Measurements from ENCODE around the gene POLR3H. TPM values are rescaled to one million over a fixed set of nuclear protein-coding genes. Genes with fewer than 3 reads are reported as not detected.

The POLR3H gene
- total and polyA plus RNA-seq, 10 of the 15 experiments (the other 5 are each of a cell fraction or from before 2014, with no cell fraction given), result 3.5 to 62.7 (median 24.6) TPM

Other genes with a start within 250 kb of the POLR3H start
Only the 7 nearest of the 11 such genes appear.
- 15.9 and 18.2 TPM in 2 replicates for gene TOB2, start 97.7 kb downstream of the POLR3H start, total RNA-seq (2014; rRNA removed)
- 10.7 and 12.2 TPM in 2 replicates for gene TOB2, start 97.7 kb downstream of the POLR3H start, total RNA-seq (2014; rRNA removed; fragmentation: Illumina TruSeq; extraction: Trizol)
- 30.6 and 32.0 TPM in 2 replicates for gene TOB2, start 97.7 kb downstream of the POLR3H start, total RNA-seq (2021)
- 4.4 and 10.3 TPM in 2 replicates for gene TOB2, start 97.7 kb downstream of the POLR3H start, polyA plus RNA-seq (2011; rRNA removed)
- 11.0 and 17.6 TPM in 2 replicates for gene TOB2, start 97.7 kb downstream of the POLR3H start, polyA plus RNA-seq (2014; fragmentation: Illumina TruSeq; extraction: Trizol)
- 10 to 100 TPM in 1 of 2 experiments, 1 to 10 TPM in 1; 4.5 to 11.1 TPM for gene TOB2, start 97.7 kb downstream of the POLR3H start, polyA plus RNA-seq (2014; fragmentation: Nextera tagmentation; extraction: Ambion mirVana)
- gene TOB2, start 97.7 kb downstream of the POLR3H start, polyA plus RNA-seq (2014; rRNA removed), result 12.7 and 16.9 TPM in 2 replicates
- gene TOB2, start 97.7 kb downstream of the POLR3H start, polyA plus RNA-seq (2016; fragmentation: Nextera tagmentation; extraction: Ambion mirVana), result 10 to 100 TPM; 19.4 to 19.6 TPM
- gene PHF5A, start 75.8 kb downstream of the POLR3H start, total RNA-seq (2014; rRNA removed), result 81.4 and 99.9 TPM in 2 replicates
- 85.5 and 86.8 TPM in 2 replicates for gene PHF5A, start 75.8 kb downstream of the POLR3H start, total RNA-seq (2014; rRNA removed; fragmentation: Illumina TruSeq; extraction: Trizol)
- 64.2 and 64.8 TPM in 2 replicates for gene PHF5A, start 75.8 kb downstream of the POLR3H start, total RNA-seq (2021)
- 96.7 and 99.4 TPM in 2 replicates for gene PHF5A, start 75.8 kb downstream of the POLR3H start, polyA plus RNA-seq (2011; rRNA removed)
- gene PHF5A, start 75.8 kb downstream of the POLR3H start, polyA plus RNA-seq (2014; fragmentation: Illumina TruSeq; extraction: Trizol), result 91.7 and 101 TPM in 2 replicates
- 10 to 100 TPM; 40.5 to 77.0 TPM for gene PHF5A, start 75.8 kb downstream of the POLR3H start, polyA plus RNA-seq (2014; fragmentation: Nextera tagmentation; extraction: Ambion mirVana)
- 97.6 and 115 TPM in 2 replicates for gene PHF5A, start 75.8 kb downstream of the POLR3H start, polyA plus RNA-seq (2014; rRNA removed)
- gene PHF5A, start 75.8 kb downstream of the POLR3H start, polyA plus RNA-seq (2016; fragmentation: Nextera tagmentation; extraction: Ambion mirVana), result 10 to 100 TPM; 51.5 to 52.4 TPM
- 115 and 132 TPM in 2 replicates for gene ACO2, start 75.4 kb downstream of the POLR3H start, total RNA-seq (2014; rRNA removed)
- gene ACO2, start 75.4 kb downstream of the POLR3H start, total RNA-seq (2014; rRNA removed; fragmentation: Illumina TruSeq; extraction: Trizol), result 63.2 and 69.0 TPM in 2 replicates
- 127 and 133 TPM in 2 replicates for gene ACO2, start 75.4 kb downstream of the POLR3H start, total RNA-seq (2021)
- gene ACO2, start 75.4 kb downstream of the POLR3H start, polyA plus RNA-seq (2011; rRNA removed), result 16.1 and 22.4 TPM in 2 replicates
- gene ACO2, start 75.4 kb downstream of the POLR3H start, polyA plus RNA-seq (2014; fragmentation: Illumina TruSeq; extraction: Trizol), result 41.6 and 102 TPM in 2 replicates
- gene ACO2, start 75.4 kb downstream of the POLR3H start, polyA plus RNA-seq (2014; fragmentation: Nextera tagmentation; extraction: Ambion mirVana), result 10 to 100 TPM; 21.4 to 22.3 TPM
- gene ACO2, start 75.4 kb downstream of the POLR3H start, polyA plus RNA-seq (2014; rRNA removed), result 74.8 and 83.8 TPM in 2 replicates
- 100 to 1,000 TPM; 211 to 214 TPM for gene ACO2, start 75.4 kb downstream of the POLR3H start, polyA plus RNA-seq (2016; fragmentation: Nextera tagmentation; extraction: Ambion mirVana)
- not detected in 2 replicates for gene CSDC2, start 16.5 kb upstream of the POLR3H start, total RNA-seq (2014; rRNA removed)
- gene CSDC2, start 16.5 kb upstream of the POLR3H start, total RNA-seq (2014; rRNA removed; fragmentation: Illumina TruSeq; extraction: Trizol), result not detected in 2 replicates
- 0.08 and 0.13 TPM in 2 replicates for gene CSDC2, start 16.5 kb upstream of the POLR3H start, total RNA-seq (2021)
- not detected in 2 replicates for gene CSDC2, start 16.5 kb upstream of the POLR3H start, polyA plus RNA-seq (2011; rRNA removed)
- not detected in 2 replicates for gene CSDC2, start 16.5 kb upstream of the POLR3H start, polyA plus RNA-seq (2014; fragmentation: Illumina TruSeq; extraction: Trizol)
- not detected for gene CSDC2, start 16.5 kb upstream of the POLR3H start, polyA plus RNA-seq (2014; fragmentation: Nextera tagmentation; extraction: Ambion mirVana)
- gene CSDC2, start 16.5 kb upstream of the POLR3H start, polyA plus RNA-seq (2014; rRNA removed), result not detected in 2 replicates
- not detected for gene CSDC2, start 16.5 kb upstream of the POLR3H start, polyA plus RNA-seq (2016; fragmentation: Nextera tagmentation; extraction: Ambion mirVana)
- 10.2 and 11.1 TPM in 2 replicates for gene PMM1, start 45.4 kb upstream of the POLR3H start, total RNA-seq (2014; rRNA removed)
- gene PMM1, start 45.4 kb upstream of the POLR3H start, total RNA-seq (2014; rRNA removed; fragmentation: Illumina TruSeq; extraction: Trizol), result 8.1 and 8.2 TPM in 2 replicates
- 17.7 and 18.3 TPM in 2 replicates for gene PMM1, start 45.4 kb upstream of the POLR3H start, total RNA-seq (2021)
- 26.4 and 32.2 TPM in 2 replicates for gene PMM1, start 45.4 kb upstream of the POLR3H start, polyA plus RNA-seq (2011; rRNA removed)
- gene PMM1, start 45.4 kb upstream of the POLR3H start, polyA plus RNA-seq (2014; fragmentation: Illumina TruSeq; extraction: Trizol), result 6.2 and 12.2 TPM in 2 replicates
- 10 to 100 TPM; 10.5 to 16.1 TPM for gene PMM1, start 45.4 kb upstream of the POLR3H start, polyA plus RNA-seq (2014; fragmentation: Nextera tagmentation; extraction: Ambion mirVana)
- 22.3 and 22.6 TPM in 2 replicates for gene PMM1, start 45.4 kb upstream of the POLR3H start, polyA plus RNA-seq (2014; rRNA removed)
- 10 to 100 TPM; 20.5 to 22.7 TPM for gene PMM1, start 45.4 kb upstream of the POLR3H start, polyA plus RNA-seq (2016; fragmentation: Nextera tagmentation; extraction: Ambion mirVana)
- 30.8 and 31.2 TPM in 2 replicates for gene DESI1, start 76.6 kb upstream of the POLR3H start, total RNA-seq (2014; rRNA removed)
- gene DESI1, start 76.6 kb upstream of the POLR3H start, total RNA-seq (2014; rRNA removed; fragmentation: Illumina TruSeq; extraction: Trizol), result 32.8 and 37.1 TPM in 2 replicates
- gene DESI1, start 76.6 kb upstream of the POLR3H start, total RNA-seq (2021), result 48.2 and 51.7 TPM in 2 replicates
- 29.4 and 33.7 TPM in 2 replicates for gene DESI1, start 76.6 kb upstream of the POLR3H start, polyA plus RNA-seq (2011; rRNA removed)
- gene DESI1, start 76.6 kb upstream of the POLR3H start, polyA plus RNA-seq (2014; fragmentation: Illumina TruSeq; extraction: Trizol), result 48.1 and 51.7 TPM in 2 replicates
- gene DESI1, start 76.6 kb upstream of the POLR3H start, polyA plus RNA-seq (2014; fragmentation: Nextera tagmentation; extraction: Ambion mirVana), result 10 to 100 TPM in 1 of 2 experiments, 1 to 10 TPM in 1; 8.0 to 17.2 TPM
- 44.0 and 46.4 TPM in 2 replicates for gene DESI1, start 76.6 kb upstream of the POLR3H start, polyA plus RNA-seq (2014; rRNA removed)
- gene DESI1, start 76.6 kb upstream of the POLR3H start, polyA plus RNA-seq (2016; fragmentation: Nextera tagmentation; extraction: Ambion mirVana), result 10 to 100 TPM; 76.3 to 76.8 TPM
- 360 and 389 TPM in 2 replicates for gene XRCC6, start 76.8 kb upstream of the POLR3H start, total RNA-seq (2014; rRNA removed)
- 370 and 398 TPM in 2 replicates for gene XRCC6, start 76.8 kb upstream of the POLR3H start, total RNA-seq (2014; rRNA removed; fragmentation: Illumina TruSeq; extraction: Trizol)
- 331 and 336 TPM in 2 replicates for gene XRCC6, start 76.8 kb upstream of the POLR3H start, total RNA-seq (2021)
- gene XRCC6, start 76.8 kb upstream of the POLR3H start, polyA plus RNA-seq (2011; rRNA removed), result 212 and 219 TPM in 2 replicates
- 443 and 471 TPM in 2 replicates for gene XRCC6, start 76.8 kb upstream of the POLR3H start, polyA plus RNA-seq (2014; fragmentation: Illumina TruSeq; extraction: Trizol)
- 100 to 1,000 TPM; 186 to 334 TPM for gene XRCC6, start 76.8 kb upstream of the POLR3H start, polyA plus RNA-seq (2014; fragmentation: Nextera tagmentation; extraction: Ambion mirVana)
- 327 and 336 TPM in 2 replicates for gene XRCC6, start 76.8 kb upstream of the POLR3H start, polyA plus RNA-seq (2014; rRNA removed)
- gene XRCC6, start 76.8 kb upstream of the POLR3H start, polyA plus RNA-seq (2016; fragmentation: Nextera tagmentation; extraction: Ambion mirVana), result 100 to 1,000 TPM; 683 to 718 TPM

Data from GM12878 (cell line).